Measurements from ENCODE around the gene LPAR2. TPM values are rescaled to one million over a fixed set of nuclear protein-coding genes. Genes with fewer than 3 reads are reported as not detected.

LPAR2 gene
- 3.1 to 5.2 TPM (median 4.6 TPM) in 5 replicates for total RNA-seq (2022; extraction: Qiagen RNA extraction)

GRCh38 chr19:19627621-19628500, at the start of gene LPAR2:
Gene LPAR2 (minus strand): TSS chr19:19628220. CDS start chr19:19627275, 945 bp downstream.

GRCh38 chr19:19668230-19669012, 40.4 kb upstream of the LPAR2 start, which contains the start of gene ZNF101:
Gene ZNF101 (plus strand): TSS chr19:19668839. CDS start chr19:19668964, 125 bp downstream.

GRCh38 chr19:19663256-19664120, 35.5 kb upstream of the LPAR2 start, which contains the start of gene ATP13A1:
Gene ATP13A1 (minus strand): TSS chr19:19663676. CDS start chr19:19663666, 10 bp downstream.

GRCh38 chr19:19643158-19644053, 15.4 kb upstream of the LPAR2 start, which contains the start of gene GMIP:
Gene GMIP (minus strand): TSS chr19:19643657. CDS start chr19:19643529, 128 bp downstream.

GRCh38 chr19:19618219-19619051, 9.6 kb downstream of the LPAR2 start, which contains the start of gene PBX4:
Gene PBX4 (minus strand): TSS chr19:19618687. CDS start chr19:19618629, 58 bp downstream.

Other genes with a start within 250 kb of the LPAR2 start
- gene GATAD2A, start 222.5 kb downstream of the LPAR2 start, total RNA-seq (2022; extraction: Qiagen RNA extraction): 31.3 to 50.0 TPM (median 46.0 TPM) in 5 replicates
- gene TSSK6, start 112.7 kb downstream of the LPAR2 start, total RNA-seq (2022; extraction: Qiagen RNA extraction): 0.66 to 2.2 TPM (median 1.9 TPM) in 5 replicates
- 153 to 191 TPM (median 160 TPM) in 5 replicates for gene NDUFA13, start 112.0 kb downstream of the LPAR2 start, total RNA-seq (2022; extraction: Qiagen RNA extraction)
- gene YJEFN3, start 99.3 kb downstream of the LPAR2 start, total RNA-seq (2022; extraction: Qiagen RNA extraction): 2.2 to 5.0 TPM (median 3.5 TPM) in 5 replicates
- 0.13 to 0.24 TPM (median 0.15 TPM) in 5 replicates for gene CILP2, start 90.0 kb downstream of the LPAR2 start, total RNA-seq (2022; extraction: Qiagen RNA extraction)
- 1.3 to 2.2 TPM (median 1.7 TPM) in 5 replicates for gene PBX4, start 9.5 kb downstream of the LPAR2 start, total RNA-seq (2022; extraction: Qiagen RNA extraction)
- 4.2 to 6.3 TPM (median 5.4 TPM) in 5 replicates for gene GMIP, start 15.4 kb upstream of the LPAR2 start, total RNA-seq (2022; extraction: Qiagen RNA extraction)
- 22.1 to 34.8 TPM (median 29.7 TPM) in 5 replicates for gene ATP13A1, start 35.5 kb upstream of the LPAR2 start, total RNA-seq (2022; extraction: Qiagen RNA extraction)
- 3.4 to 4.2 TPM (median 3.9 TPM) in 5 replicates for gene ZNF101, start 40.6 kb upstream of the LPAR2 start, total RNA-seq (2022; extraction: Qiagen RNA extraction)
- 1.8 to 2.1 TPM (median 1.8 TPM) in 5 replicates for gene ZNF14, start 104.9 kb upstream of the LPAR2 start, total RNA-seq (2022; extraction: Qiagen RNA extraction)
- gene ZNF506, start 193.5 kb upstream of the LPAR2 start, total RNA-seq (2022; extraction: Qiagen RNA extraction): 0.08 to 0.39 TPM (median 0.09 TPM) in 5 replicates
- not detected in 5 replicates for gene ZNF253, start 237.7 kb upstream of the LPAR2 start, total RNA-seq (2022; extraction: Qiagen RNA extraction)